Right lobe of liver (tissue), 4 donors: ENCODE measurements around the gene LIN52.

Experiments used
- POLR2A ChIP-seq: fragments of 450-650 bp; IDR thresholded peaks from one replicate; pipeline ENCODE4 v1.6.1; 2017; ENCODE audit warnings: antibody characterized with exemption, mild to moderate bottlenecking
- TF ChIP-seq, protein P1 (sequence below), 4 donors: fragments of 200-600 bp in 3 of 4; fragments of 450-650 bp in 1 of 4; IDR thresholded peaks; one replicate each; pipeline versions ENCODE4 v1.5.1 to v1.8.0; 2016 to 2022; ENCODE audit warnings: antibody characterized with exemption in 4 of 4, mild to moderate bottlenecking in 2 of 4
- donor health status: DM: no; HTN: no; CAD: no.
- donor health status: DM: no; HTN: no; CAD: no.
- donor health status: DM: no; HTN: yes; CAD: no.

DNA sequence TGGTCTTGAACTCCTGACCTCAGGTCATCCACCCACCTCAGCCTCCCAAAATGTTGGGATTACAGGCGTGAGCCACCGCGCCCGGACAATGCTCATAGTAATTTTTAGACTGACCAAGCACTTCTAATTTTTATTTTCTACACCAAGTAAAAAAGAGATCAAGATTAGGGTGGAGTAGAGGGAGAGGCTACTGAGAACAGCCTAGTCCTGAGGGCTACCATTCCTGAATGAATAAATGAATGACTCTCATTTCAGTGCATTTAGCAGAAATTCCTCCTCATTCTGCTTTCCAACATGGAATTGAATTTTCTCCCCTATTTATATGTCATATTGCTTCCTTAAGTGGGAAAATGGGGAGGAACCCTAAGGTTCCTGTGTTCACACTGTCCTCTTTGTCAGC lies 39.2 kb upstream of the LIN52 start:
- no peak for TF ChIP-seq POLR2A
- TF ChIP-seq, protein P1, sequence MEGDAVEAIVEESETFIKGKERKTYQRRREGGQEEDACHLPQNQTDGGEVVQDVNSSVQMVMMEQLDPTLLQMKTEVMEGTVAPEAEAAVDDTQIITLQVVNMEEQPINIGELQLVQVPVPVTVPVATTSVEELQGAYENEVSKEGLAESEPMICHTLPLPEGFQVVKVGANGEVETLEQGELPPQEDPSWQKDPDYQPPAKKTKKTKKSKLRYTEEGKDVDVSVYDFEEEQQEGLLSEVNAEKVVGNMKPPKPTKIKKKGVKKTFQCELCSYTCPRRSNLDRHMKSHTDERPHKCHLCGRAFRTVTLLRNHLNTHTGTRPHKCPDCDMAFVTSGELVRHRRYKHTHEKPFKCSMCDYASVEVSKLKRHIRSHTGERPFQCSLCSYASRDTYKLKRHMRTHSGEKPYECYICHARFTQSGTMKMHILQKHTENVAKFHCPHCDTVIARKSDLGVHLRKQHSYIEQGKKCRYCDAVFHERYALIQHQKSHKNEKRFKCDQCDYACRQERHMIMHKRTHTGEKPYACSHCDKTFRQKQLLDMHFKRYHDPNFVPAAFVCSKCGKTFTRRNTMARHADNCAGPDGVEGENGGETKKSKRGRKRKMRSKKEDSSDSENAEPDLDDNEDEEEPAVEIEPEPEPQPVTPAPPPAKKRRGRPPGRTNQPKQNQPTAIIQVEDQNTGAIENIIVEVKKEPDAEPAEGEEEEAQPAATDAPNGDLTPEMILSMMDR (IDR thresholded peaks at IDR 0.05), result no peak
